Kasumi-1 (cell line): ENCODE measurements around the gene C7orf33.
"Not testable (repeated sequence)": the region's sequence is repeated elsewhere in the genome, so short reads cannot be mapped to it uniquely, and the experiment has no call there.

Experiments used
- DNase-seq, 2 experiments: peaks; one replicate each; lab custom pipeline; 2025; lab: John Stamatoyannopoulos, UW

Gene C7orf33

GRCh38 chr7:148590471-148590870 lies at the start of gene C7orf33:
Gene C7orf33, plus strand, starts transcription at chr7:148590766. Its CDS starts 160 bp downstream, at chr7:148590926.
- no peak for DNase-seq

DNA sequence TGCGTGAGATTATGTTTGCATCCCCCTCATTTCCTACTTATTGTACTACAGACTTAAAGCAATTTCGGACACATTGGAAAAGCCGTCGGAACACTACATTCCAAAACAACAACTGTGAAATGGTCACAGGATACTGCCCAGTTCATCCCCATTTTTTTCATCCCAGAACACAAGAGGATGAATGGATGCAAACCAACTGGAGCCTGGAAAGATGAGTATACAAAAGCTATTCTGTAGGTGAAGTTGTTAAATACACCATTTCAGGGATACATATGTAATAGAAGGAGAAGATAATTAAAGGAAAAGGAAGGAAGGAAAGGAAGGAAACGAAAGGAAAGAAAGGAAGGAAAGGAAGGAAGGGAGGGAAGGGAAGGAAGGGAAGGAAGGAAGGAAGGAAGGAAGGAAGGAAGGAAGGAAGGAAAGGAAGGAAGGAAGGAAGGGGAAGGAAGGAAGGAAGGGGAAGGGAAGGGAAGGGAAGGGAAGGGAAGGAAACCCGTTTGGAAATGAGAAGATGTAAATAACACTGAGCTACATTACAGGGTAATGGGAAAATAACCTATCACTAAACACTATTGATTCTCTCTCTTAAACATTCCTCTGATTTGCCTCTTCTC lies 48.6 kb upstream of the C7orf33 start:
- no peak for DNase-seq

- DNase-seq: no peak
These were observed 47.3 kb upstream of the C7orf33 start for GRCh38 chr7:148543302-148543701.

DNA sequence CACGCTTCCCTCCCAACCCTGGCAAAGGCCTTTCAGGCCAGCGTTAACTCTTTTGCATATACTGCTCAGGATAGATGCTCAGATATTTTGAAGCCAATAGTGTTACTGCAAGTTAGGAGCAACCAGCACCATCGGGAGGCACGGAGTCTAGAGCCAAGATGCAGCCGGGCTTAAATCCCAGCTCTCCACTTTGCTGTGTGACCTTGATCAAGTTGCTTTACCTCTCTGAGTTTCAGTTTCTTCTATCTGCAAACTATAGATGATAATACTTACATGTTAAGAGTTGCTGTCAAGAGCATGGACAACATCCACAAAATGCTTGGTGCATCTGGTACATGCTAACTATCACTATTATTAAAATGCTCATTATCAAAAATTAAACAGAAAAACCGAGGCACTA lies 45.4 kb upstream of the C7orf33 start:
- no peak for DNase-seq

DNA sequence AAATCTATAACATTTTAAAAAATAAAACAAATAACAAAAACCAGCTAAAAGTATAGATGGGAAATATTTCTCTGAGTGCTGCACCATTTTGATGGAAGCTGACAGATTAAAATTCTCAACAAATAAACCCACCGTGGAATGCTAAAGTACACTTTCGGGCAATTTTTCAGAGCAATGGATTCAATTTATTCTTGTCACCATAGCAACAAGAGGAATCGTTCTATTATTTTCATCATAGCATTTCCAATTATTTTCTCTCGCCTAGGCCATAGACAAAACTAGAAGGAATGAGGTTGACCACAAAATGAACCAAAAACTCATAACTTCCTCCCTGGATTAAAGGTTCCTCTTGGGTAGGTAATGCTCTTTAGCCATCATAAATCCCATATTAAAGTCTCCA lies 44.6 kb upstream of the C7orf33 start:
- DNase-seq: no peak

- no peak for DNase-seq
These were observed 43.7 kb upstream of the C7orf33 start for GRCh38 chr7:148546857-148547256.

DNA sequence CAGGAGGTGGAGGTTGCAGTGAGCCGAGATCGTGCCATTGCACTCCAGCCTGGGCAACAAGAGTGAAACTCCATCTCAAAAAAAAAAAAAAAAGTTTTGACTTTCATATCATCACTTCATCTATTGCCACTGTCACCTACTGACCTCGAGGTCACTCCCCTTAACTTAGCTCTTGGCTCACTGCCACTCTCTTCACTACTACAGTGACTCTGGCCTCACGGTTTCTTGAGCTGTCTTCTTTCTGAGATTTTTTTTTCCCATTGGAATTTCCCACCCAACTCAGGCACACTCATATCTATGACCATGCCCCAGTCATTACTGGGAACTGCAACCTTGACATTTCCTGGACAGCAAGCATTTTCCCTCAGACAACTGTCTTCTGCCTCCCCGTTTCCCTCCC lies 42.6 kb upstream of the C7orf33 start:
- no peak for DNase-seq

DNA sequence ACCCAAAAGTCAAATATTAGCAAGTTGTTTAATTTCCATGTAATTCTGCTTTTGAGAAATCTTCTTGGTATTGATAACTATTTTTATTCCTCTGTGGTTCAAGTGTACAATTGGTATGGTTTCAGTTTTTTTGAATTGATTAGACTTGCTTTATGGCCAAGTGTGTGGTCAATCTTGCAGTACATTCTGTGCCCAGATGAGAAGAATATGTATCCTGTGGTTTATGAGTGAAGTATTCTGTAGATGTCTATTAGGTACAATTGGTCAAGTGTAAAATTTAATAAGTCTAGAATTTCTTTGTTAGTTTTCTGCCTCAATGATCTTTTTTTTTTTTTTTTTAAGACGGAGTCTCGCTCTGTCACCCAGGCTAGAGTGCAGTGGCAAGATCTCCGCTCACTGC lies 36.6 kb upstream of the C7orf33 start:
- DNase-seq: no peak

- DNase-seq: no peak
These were observed 33.7 kb upstream of the C7orf33 start for GRCh38 chr7:148556892-148557291.

DNA sequence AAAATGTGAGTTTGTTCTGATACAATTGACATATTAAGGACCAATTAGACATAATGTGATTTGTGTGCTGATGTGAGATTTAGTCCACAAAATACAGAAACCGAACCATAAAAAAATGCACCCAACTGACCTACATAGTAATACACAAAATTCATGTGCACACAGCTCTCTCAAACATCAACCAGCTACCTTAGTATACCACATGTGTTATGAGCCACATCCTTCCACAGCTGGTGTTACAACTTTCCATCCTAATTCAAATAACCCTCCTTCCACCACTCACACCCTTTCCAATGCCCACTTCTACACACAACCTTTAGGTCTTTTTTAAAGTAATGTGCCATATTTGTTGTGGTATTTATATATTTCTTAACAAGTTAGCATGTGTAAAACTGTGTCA lies 31.7 kb upstream of the C7orf33 start:
- DNase-seq: no peak

GRCh38 chr7:148561099-148561498 lies 29.5 kb upstream of the C7orf33 start:
- DNase-seq: no peak

DNA sequence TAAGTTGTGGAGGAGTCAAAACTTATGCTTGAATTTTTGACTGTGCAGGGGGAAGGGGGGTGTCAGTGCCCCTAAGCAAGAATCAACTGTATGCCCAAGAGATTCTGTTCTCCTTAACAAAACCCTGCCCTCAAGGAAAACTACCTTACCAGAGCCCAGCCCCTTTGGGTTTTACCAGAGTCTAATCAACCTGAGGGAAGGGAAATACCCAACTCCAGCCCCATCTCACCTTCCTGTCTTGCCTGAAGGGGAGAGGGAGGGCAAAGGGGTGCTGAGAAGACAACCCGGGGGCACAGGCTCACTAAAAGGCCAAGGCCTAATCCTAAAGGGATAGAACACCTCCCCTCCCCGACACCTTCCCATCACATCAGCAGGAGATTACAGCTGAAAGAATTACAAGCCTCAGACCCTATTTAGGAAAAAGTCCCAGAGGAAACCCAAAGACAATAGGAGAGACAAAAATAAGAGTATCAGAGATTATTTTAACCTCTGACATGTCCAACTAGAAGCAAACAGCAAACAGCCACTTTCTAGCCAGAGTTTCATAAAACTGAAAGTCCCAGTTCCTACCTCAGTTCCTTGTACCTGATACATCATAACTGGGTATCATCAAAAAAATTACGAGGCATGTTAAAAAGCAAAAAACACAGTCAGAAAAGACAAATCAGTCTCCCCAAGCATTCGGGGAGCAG lies 26.8 kb upstream of the C7orf33 start:
- no peak for DNase-seq

DNA sequence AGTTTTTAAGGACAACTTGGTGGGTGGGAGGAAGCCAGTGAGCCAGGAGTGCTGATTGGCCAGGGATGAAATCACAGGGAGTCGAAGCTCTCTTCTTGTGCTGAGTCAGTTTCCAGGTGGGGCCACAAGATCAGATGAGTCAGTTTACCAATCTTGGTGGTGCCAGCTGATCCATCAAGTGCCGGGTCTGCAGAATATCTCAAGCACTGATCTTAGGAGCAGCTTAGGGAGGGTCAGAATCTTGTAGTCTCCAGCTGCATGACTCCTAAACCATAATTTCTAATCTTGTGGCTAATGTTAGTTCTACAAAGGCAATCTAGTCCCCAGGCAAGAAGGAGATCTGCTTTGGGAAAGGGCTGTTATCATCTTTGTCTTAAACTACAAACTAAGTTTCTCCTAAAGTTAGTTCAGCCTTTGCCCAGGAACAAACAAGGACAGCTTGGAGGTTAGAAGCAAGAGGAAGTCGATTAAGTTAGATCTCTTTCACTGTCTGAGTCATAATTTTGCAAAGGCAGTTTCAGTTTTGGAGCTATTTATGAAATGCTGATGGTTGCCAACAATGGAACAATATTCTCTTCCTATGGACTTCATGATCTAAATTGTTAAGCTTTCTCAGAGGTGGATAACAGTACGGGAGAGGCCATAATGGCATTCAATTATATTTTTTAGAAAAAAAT lies 26.2 kb upstream of the C7orf33 start:
- DNase-seq: peak; percentile 71 to 78

- DNase-seq: no peak
These were observed 23.8 kb upstream of the C7orf33 start for GRCh38 chr7:148566736-148567135.

DNA sequence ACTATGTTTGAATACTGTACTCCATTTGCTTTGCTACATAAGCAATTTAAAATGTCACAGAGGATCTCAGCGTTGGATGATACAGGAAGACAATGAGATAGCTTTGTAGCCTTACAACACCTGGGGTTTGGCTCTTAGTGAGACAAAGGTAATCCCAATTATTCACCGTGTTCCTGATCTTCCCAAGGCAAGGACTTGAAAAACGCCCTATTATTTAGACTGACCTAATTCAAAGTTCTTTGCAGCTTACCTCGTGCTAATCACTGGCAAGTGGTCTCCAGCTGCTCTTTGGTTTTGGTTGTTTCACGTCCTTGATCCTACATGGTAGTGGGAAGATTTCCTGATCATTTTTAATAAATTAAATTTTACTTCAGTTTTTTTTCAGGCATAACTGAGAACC lies 23.0 kb upstream of the C7orf33 start:
- no peak for DNase-seq

DNA sequence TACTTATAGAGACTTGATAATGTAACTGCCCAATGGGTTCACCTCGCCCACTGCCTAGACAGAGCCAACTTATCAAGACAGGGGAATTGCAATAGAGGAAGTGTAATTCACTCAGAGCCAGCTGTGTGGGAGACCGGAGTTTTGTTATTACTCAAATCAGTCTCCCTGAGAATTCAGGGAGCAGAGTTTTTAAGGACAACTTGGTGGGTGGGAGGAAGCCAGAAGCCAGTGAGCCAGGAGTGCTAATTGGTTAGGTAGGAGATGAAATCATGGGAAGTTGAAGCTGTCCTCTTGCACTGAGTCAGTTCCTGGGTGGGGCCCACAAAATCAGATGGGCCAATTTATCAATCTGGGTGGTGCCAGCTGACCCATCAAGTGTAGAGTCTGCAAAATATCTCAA lies 20.1 kb upstream of the C7orf33 start:
- DNase-seq: no peak

DNA sequence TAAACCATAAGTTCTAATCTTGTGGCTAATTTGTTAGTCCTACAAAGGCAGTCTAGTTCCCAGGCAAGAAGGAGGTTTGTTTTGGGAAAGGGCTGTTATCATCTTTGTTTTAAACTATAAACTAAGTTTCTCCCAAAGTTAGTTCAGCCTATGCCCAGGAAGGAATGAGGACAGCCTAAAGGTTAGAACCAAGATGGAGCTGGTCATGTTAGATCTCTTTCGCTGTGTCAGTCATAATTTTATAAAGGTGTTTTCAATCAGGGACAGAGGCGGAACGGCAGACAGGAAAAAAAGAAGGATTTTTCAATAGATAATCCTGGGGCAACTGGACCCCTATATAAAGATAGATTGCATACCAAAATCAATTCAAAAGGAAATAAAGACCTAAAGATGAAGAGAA lies 19.6 kb upstream of the C7orf33 start:
- not testable (repeated sequence) for DNase-seq

DNA sequence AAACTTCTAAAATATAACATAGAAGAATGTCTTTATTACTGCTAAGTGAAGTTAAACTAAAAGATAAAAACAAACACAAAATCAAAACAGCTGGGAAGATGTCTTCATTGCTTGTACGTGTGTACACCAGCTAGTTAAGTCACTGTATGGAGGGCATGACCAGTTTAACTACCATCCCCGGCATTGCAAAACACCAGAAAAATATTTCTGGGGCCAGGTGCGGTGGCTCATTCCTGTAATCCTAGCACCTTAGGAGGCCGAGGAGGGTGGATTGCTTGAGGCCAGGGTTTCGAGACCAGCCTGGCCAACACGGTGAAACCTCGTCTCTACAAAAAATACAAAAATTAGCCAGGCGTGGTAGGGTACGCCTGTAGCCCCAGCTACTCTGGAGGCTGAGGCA lies 19.2 kb upstream of the C7orf33 start:
- DNase-seq: no peak

DNA sequence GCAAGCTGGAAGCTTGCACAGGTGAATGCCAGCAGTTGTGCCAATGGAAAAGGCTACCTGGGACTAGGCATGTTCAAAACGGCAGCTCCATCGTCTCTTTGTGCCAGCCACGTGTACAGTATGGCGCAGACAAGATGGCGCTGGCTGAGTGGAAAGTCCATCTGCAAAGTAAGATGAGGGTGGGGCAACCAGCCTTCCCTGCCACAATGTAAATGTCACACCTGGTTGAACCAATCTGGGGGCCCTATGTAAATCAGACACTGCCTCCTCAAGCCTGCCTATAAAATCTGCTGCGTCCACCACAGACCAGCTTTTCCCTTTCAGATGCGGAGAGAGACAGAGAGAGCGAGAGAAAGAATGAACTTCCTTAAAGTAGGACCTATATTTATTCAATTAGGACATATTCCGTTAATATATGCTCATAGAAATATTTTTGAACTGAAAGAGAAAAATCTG lies 18.5 kb upstream of the C7orf33 start:
- DNase-seq: no peak

GRCh38 chr7:148573581-148573980 lies 17.0 kb upstream of the C7orf33 start:
- not testable (repeated sequence) for DNase-seq

DNA sequence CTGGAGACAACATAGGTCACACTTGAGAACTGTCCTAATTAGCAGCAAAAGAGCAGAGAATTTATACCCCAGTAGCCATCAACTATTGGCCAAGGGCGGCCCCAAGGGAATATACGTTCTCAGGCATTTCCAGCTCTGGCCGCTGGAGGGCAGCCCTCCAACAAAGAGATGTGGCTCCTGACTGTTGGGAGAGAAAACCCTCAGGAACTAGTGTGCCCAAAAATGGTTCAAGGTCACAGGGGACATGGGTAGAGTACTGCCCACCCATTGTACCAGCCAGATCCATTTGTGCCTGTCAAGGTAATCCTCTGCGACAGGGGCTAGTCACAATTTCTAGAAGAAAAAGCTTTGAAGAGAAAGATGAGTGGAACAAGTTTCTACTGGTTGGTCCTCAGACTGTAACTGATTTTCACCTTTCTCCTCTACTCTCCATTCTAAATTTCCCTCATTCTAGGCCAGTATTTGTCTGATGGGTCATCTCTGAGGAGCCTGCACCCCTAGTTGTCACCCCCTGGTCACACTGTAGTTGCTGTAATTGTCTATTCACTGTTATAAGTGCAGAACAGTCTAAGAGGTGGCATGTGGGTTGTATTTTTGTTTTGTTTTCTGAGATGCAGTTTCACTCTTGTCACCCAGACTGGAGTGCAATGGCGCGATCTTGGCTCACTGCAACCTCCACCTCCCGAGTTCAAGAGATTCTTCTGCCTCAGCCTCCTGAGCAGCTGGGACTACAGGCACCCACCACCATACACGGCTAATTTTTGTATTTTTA lies 14.7 kb upstream of the C7orf33 start:
- DNase-seq: peak; percentile 73 to 82

GRCh38 chr7:148579366-148579765 lies 11.2 kb upstream of the C7orf33 start:
- DNase-seq: no peak

DNA sequence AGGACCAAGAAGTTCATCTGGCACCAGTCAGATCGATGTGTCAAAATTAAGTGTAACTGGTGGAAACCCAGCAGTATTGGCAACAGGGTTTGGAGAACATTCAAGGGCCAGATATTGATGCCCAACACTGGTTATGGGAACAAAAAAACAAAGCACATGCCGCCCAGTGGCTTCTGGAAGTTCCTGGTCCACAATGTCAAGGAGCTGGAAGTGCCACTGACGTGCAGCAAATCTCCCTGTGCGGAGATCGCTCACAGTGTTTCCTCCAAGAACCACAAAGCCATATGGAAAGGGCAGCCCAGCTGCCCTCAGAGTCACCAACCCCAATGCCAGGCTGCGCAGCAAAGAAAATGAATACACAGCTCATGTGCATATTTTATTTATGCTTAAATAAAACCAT lies 10.1 kb upstream of the C7orf33 start:
- DNase-seq: no peak
